A549 (cell line): Measurements from ENCODE around the gene ATXN10.

ENCODE experiments used
- POLR2A ChIP-seq: IDR thresholded peaks from 2 replicates; pipeline ENCODE4 v1.6.1; 2012; ENCODE audit warnings: mild to moderate bottlenecking, low read length
- RAD21 ChIP-seq, 2 experiments: fragments of >200 bp in 1 of 2; sonication (Bioruptor Twin) in 1 of 2; formaldehyde crosslinking in 1 of 2; IDR thresholded peaks in 1 of 2; conservative IDR thresholded peaks in 1 of 2; 2 replicates in 1 of 2; 3 replicates in 1 of 2; pipeline ENCODE4 v1.6.1; 2012 to 2018; ENCODE audit warnings: inconsistent platforms in 1 of 2

GRCh38 chr22:45793892-45794291 lies 122.3 kb downstream of the ATXN10 start:
- TF ChIP-seq POLR2A = no peak
- TF ChIP-seq RAD21 (conservative IDR thresholded peaks at IDR 0.05 in 1 of 2, IDR thresholded peaks at IDR 0.05 in 1 of 2) = no peak
